Esophagus muscularis mucosa (tissue), 4 donors: ENCODE measurements around the gene LSMEM2. TPM values are rescaled to one million over a fixed set of nuclear protein-coding genes. Genes with fewer than 3 reads are reported as not detected.
A peak's percentile ranks its signal among the peaks of the same experiment; 100 is the strongest.
"Not testable (repeated sequence)": the region's sequence is repeated elsewhere in the genome, so short reads cannot be mapped to it uniquely, and the experiment has no call there.

Experiments used
- DNase-seq: peaks from one replicate; pipeline ENCODE4 v3.0.0-alpha.2; 2017; ENCODE audit errors: extremely low spot score
- H3K27ac ChIP-seq, 4 donors: fragments of 200-600 bp; sonication (generic); replicated peaks in 1 of 4; 1 replicate in 3 of 4; 2 replicates in 1 of 4; pipeline ENCODE4 v1.5.1; 2016 to 2019; ENCODE audit warnings: mild to moderate bottlenecking in 1 of 4
- H3K27me3 ChIP-seq, 4 donors: fragments of 200-600 bp; sonication (generic); one replicate each; pipeline versions ENCODE4 v1.5.1 to v1.6.0; 2016 to 2019
- H3K36me3 ChIP-seq, 4 donors: fragments of 200-600 bp; sonication (generic); one replicate each; pipeline ENCODE4 v1.5.1; 2016 to 2019
- H3K4me1 ChIP-seq, 4 donors: fragments of 200-600 bp; sonication (generic); one replicate each; pipeline ENCODE4 v1.5.1; 2016 to 2019
- H3K4me3 ChIP-seq, 4 donors: fragments of 200-600 bp; sonication (generic); 1 replicate in 2 of 4; 2 replicates in 2 of 4; pipeline ENCODE4 v1.5.1; 2016 to 2019; ENCODE audit warnings: mild to moderate bottlenecking in 4 of 4, moderate library complexity in 1 of 4
- H3K9me3 ChIP-seq, 4 donors: fragments of 200-600 bp; sonication (generic); 1 replicate in 3 of 4; 2 replicates in 1 of 4; pipeline ENCODE4 v1.5.1; 2016 to 2019
- CTCF ChIP-seq, 3 experiments: fragments of 200-600 bp in 2 of 3; fragments of 450-650 bp in 1 of 3; sonication (generic) in 2 of 3; IDR thresholded peaks; one replicate each; pipeline ENCODE4 v1.5.1; 2017 to 2019; ENCODE audit warnings: antibody characterized with exemption in 3 of 3, mild to moderate bottlenecking in 2 of 3, moderate library complexity in 1 of 3
- EP300 ChIP-seq: sonication (generic); formaldehyde crosslinking; IDR thresholded peaks from one replicate; pipeline ENCODE4 v1.6.1; 2017; ENCODE audit warnings: antibody characterized with exemption
- POLR2A ChIP-seq: fragments of 450-650 bp; IDR thresholded peaks from one replicate; pipeline ENCODE4 v1.6.1; 2017; ENCODE audit warnings: antibody characterized with exemption, moderate library complexity, mild to moderate bottlenecking, low read depth
- POLR2AphosphoS5 ChIP-seq, 2 donors: sonication (generic); formaldehyde crosslinking; IDR thresholded peaks; one replicate each; pipeline ENCODE4 v1.6.1; 2017; ENCODE audit warnings: antibody characterized with exemption in 2 of 2
- WGBS: methylation state at CpG from one replicate; pipeline ENCODE4 v1.1.5; 2018; 5-methylcytosine and 5-hydroxymethylcytosine counted together
- intact Hi-C: fragments of 100-400 bp; cut with DNase I; formaldehyde crosslinking; loops from one replicate; pipeline ENCODE4 v1.15.1; 2023
- total RNA-seq, 4 donors: library from RNA; depleted of rRNA; stranded (reverse); fragments of >200 nt; gene quantifications; one replicate each; pipeline versions ENCODE4 v1.1.0 to v1.2.1, GENCODE V29; 2016

The LSMEM2 gene
- total RNA-seq, 4 donors from 2014 or later, result not detected

- peak overlapping the region; percentile 59 to 69 (median 64) for H3K4me3 ChIP-seq
- no peaks in the 10 kb centered on the region for H3K27me3 ChIP-seq
- H3K36me3 ChIP-seq, result peaks cover 24 to 46% (median 44%) of the 10 kb centered on the region in 4 donors
- no peaks in the 10 kb centered on the region for H3K9me3 ChIP-seq
- H3K4me1 ChIP-seq, result peaks cover 64 to 93% (median 88%) of the 10 kb centered on the region in 4 donors
- no peak for DNase-seq
- intact Hi-C loops, result loop anchor here (2.0 kb wide), 1 partner anchor 13 kb away; no protein-coding TSS in a partner anchor
- 27% methylated on average over 8 of the region's 18 CpGs for WGBS
- TF ChIP-seq EP300 (no peak), POLR2AphosphoS5 (IDR thresholded peaks at IDR 0.05) (no peak), CTCF (IDR thresholded peaks at IDR 0.05) (no peak), POLR2A (no peak)
- H3K27ac ChIP-seq, result peak overlapping the region; percentile 93 to 100 (median 96)
Measured at GRCh38 chr3:50259432-50260026, 19.4 kb upstream of the LSMEM2 start.

- intact Hi-C loops, result no loop called here
- TF ChIP-seq CTCF (IDR thresholded peaks at IDR 0.05), result peak in 2 of 3 experiments; percentile 100
- TF ChIP-seq POLR2AphosphoS5 (IDR thresholded peaks at IDR 0.05), result peak; percentile 88 to 89
- TF ChIP-seq POLR2A, result peak; percentile 24
- TF ChIP-seq EP300, result no peak
- peaks cover 64 to 93% (median 88%) of the 10 kb centered on the region in 4 donors for H3K4me1 ChIP-seq
- DNase-seq, result peak; percentile 96
- H3K27ac ChIP-seq, result peak overlapping the region; percentile 93 to 100 (median 96)
- H3K27me3 ChIP-seq, result no peaks in the 10 kb centered on the region
- H3K36me3 ChIP-seq, result peaks cover 22 to 43% (median 37%) of the 10 kb centered on the region in 4 donors
- H3K9me3 ChIP-seq, result no peaks in the 10 kb centered on the region
- H3K4me3 ChIP-seq, result peak overlapping the region; percentile 59 to 69 (median 64)
- WGBS, result 2% methylated on average over 13 of the region's 70 CpGs
Measured at GRCh38 chr3:50260027-50260941, 18.6 kb upstream of the LSMEM2 start.

- Histone ChIP-seq H3K27me3 (no peaks in the 10 kb centered on the region), H3K9me3 (no peaks in the 10 kb centered on the region), H3K36me3 (peaks cover 20 to 36% (median 30%) of the 10 kb centered on the region in 4 donors), H3K27ac (peak overlapping the region; percentile 93 to 100 (median 96)), H3K4me3 (peak overlapping the region; percentile 59 to 69 (median 64)), H3K4me1 (peaks cover 66 to 95% (median 88%) of the 10 kb centered on the region in 4 donors)
- WGBS, result 25% methylated on average over 2 of the region's 5 CpGs
- TF ChIP-seq POLR2AphosphoS5 (IDR thresholded peaks at IDR 0.05), result no peak
- no peak for TF ChIP-seq CTCF (IDR thresholded peaks at IDR 0.05)
- no peak for TF ChIP-seq EP300
- TF ChIP-seq POLR2A, result no peak
- DNase-seq, result no peak
- intact Hi-C loops, result no loop called here
Measured at GRCh38 chr3:50260942-50261441, 17.9 kb upstream of the LSMEM2 start.

- intact Hi-C loops, result no loop called here
- TF ChIP-seq POLR2A (no peak), CTCF (IDR thresholded peaks at IDR 0.05) (no peak), POLR2AphosphoS5 (IDR thresholded peaks at IDR 0.05) (no peak), EP300 (no peak)
- H3K27me3 ChIP-seq, result no peaks in the 10 kb centered on the region
- no peak for DNase-seq
- 60% methylated on average over 1 of the region's 2 CpGs for WGBS
- H3K4me1 ChIP-seq, result peaks cover 66 to 96% (median 88%) of the 10 kb centered on the region in 4 donors
- peak overlapping the region; percentile 93 to 100 (median 96) for H3K27ac ChIP-seq
- H3K9me3 ChIP-seq, result no peaks in the 10 kb centered on the region
- peaks cover 15 to 31% (median 25%) of the 10 kb centered on the region in 4 donors for H3K36me3 ChIP-seq
- no peak overlapping the region for H3K4me3 ChIP-seq
Measured at GRCh38 chr3:50261505-50261904, 17.4 kb upstream of the LSMEM2 start.

GRCh38 chr3:50262200-50262599 lies 16.7 kb upstream of the LSMEM2 start:
- H3K9me3 ChIP-seq, H3K4me3 ChIP-seq, H3K27me3 ChIP-seq, intact Hi-C loops, DNase-seq: not testable (repeated sequence)
- Histone ChIP-seq H3K36me3 (peaks cover 8 to 24% (median 18%) of the 10 kb centered on the region in 4 donors), H3K27ac (peak overlapping the region; percentile 93 to 100 (median 96)), H3K4me1 (peaks cover 65 to 95% (median 90%) of the 10 kb centered on the region in 4 donors)
- WGBS, result 100% methylated on average over 4 of the region's 4 CpGs
